Measurements from ENCODE around the gene MREG. TPM values are rescaled to one million over a fixed set of nuclear protein-coding genes. Genes with fewer than 3 reads are reported as not detected.

MREG gene
- total and polyA plus RNA-seq, 10 of the 15 experiments (the other 5 are each of a cell fraction or from before 2014, with no cell fraction given): 6.9 to 45.0 (median 28.5) TPM

- Histone ChIP-seq H3K4me1 (ENCODE audit: control insufficient read depth, insufficient read depth, low read length) (peaks cover 4% of the 10 kb centered on the region; the same call in 1 of the 2 replicates), H3K27me3 (replicated peaks in 1 of 2; ENCODE audit: control insufficient read depth in 2 of 2, insufficient read depth in 2 of 2, low read length in 1 of 2) (no peaks in the 10 kb centered on the region), H3K36me3 (ENCODE audit: control insufficient read depth in 2 of 2, insufficient read depth in 2 of 2, low read length in 1 of 2) (no peaks in the 10 kb centered on the region), H4K20me1 (ENCODE audit: control insufficient read depth, insufficient read depth) (no peaks in the 10 kb centered on the region; the same call in 1 of the 2 replicates), H3K4me2 (ENCODE audit: control insufficient read depth, insufficient read depth) (no peak overlapping the region), H3K27ac (ENCODE audit: control insufficient read depth, insufficient read depth) (no peak overlapping the region), H2AFZ (ENCODE audit: control insufficient read depth, low read depth, low read length) (no peak overlapping the region), H3K9me3 (replicated peaks; ENCODE audit: control insufficient read depth, insufficient read depth, low read length) (no peaks in the 10 kb centered on the region), H3K9ac (ENCODE audit: control insufficient read depth, insufficient read depth, low read length) (no peak overlapping the region), H3K4me3 (no peak overlapping the region), H3K79me2 (ENCODE audit: control insufficient read depth, insufficient read depth, low read length) (no peaks in the 10 kb centered on the region)
- WGBS (ENCODE audit: insufficient coverage, insufficient replicate concordance, low lambda C conversion rate, missing lambda C conversion rate): 77% methylated on average over 3 of the region's 3 CpGs
- RAD21 ChIA-PET (ENCODE audit: unreplicated experiment): interaction anchor here (2.5 kb wide), 1 partner anchor 83 kb away, joined by 8 read pairs; no protein-coding TSS in a partner anchor
- BruUV-seq (replicated peaks): no TSS peak
- SMC1A ChIA-PET (ENCODE audit: uncharacterized antibody, unreplicated experiment): interaction anchor here (0.6 to 4.1 kb wide), 6 partner anchors 17 to 1798 kb away, joined by 3 to 23 read pairs (median 4); no protein-coding TSS in a partner anchor
- in situ Hi-C loops (cut with MboI): loop anchor here (25.0 kb wide), 1 partner anchor 1621 kb away; no protein-coding TSS in a partner anchor
- CTCF ChIA-PET: interaction anchor here (0.9 to 3.7 kb wide), 9 partner anchors 12 to 663 kb away, joined by 3 to 34 read pairs (median 4); no protein-coding TSS in a partner anchor
- POLR2A ChIA-PET: interaction anchor here (0.8 to 0.9 kb wide), 2 partner anchors 14 to 17 kb away, joined by 3 to 4 read pairs; no protein-coding TSS in a partner anchor
- intact Hi-C loops (cut with micrococcal nuclease; ENCODE audit: unreplicated experiment): no loop called here
- no peak for ATAC-seq
- DNase-seq (ENCODE audit: low read depth, low spot score): no peak
- TF ChIP-seq NFYB (IDR thresholded peaks at IDR 0.05; ENCODE audit: insufficient read depth, low read depth, low read length) (no peak), IKZF2 (IDR thresholded peaks at IDR 0.05) (no peak), POLR2AphosphoS2 (IDR thresholded peaks at IDR 0.05; ENCODE audit: low read depth, low read length) (no peak), MTA2 (IDR thresholded peaks at IDR 0.05; ENCODE audit: low read depth) (no peak), ZNF24 (IDR thresholded peaks at IDR 0.05) (no peak), SREBF1 (IDR thresholded peaks at IDR 0.05; ENCODE audit: low read length) (no peak), HSF1 (IDR thresholded peaks at IDR 0.05; ENCODE audit: low read depth, low read length) (no peak), RUNX3 (IDR thresholded peaks at IDR 0.05; ENCODE audit: low read length) (no peak), YBX1 (IDR thresholded peaks at IDR 0.05) (no peak), FOS (IDR thresholded peaks at IDR 0.05; ENCODE audit: borderline replicate concordance, extremely low read depth, insufficient read length) (no peak), SRF (IDR thresholded peaks at IDR 0.05; ENCODE audit: low read depth in 2 of 2, low read length in 2 of 2) (no peak), CHD4 (IDR thresholded peaks at IDR 0.05) (no peak), ZNF274 (IDR thresholded peaks at IDR 0.05; ENCODE audit: insufficient read depth, insufficient read length) (no peak), BCL11A (IDR thresholded peaks at IDR 0.05; ENCODE audit: low read depth, low read length) (no peak)
- TF ChIP-seq, protein P1, sequence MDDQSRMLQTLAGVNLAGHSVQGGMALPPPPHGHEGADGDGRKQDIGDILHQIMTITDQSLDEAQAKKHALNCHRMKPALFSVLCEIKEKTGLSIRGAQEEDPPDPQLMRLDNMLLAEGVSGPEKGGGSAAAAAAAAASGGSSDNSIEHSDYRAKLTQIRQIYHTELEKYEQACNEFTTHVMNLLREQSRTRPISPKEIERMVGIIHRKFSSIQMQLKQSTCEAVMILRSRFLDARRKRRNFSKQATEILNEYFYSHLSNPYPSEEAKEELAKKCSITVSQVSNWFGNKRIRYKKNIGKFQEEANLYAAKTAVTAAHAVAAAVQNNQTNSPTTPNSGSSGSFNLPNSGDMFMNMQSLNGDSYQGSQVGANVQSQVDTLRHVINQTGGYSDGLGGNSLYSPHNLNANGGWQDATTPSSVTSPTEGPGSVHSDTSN (IDR thresholded peaks at IDR 0.05; ENCODE audit: insufficient replicate concordance, low read depth, low read length): no peak
- TF ChIP-seq, protein P2, sequence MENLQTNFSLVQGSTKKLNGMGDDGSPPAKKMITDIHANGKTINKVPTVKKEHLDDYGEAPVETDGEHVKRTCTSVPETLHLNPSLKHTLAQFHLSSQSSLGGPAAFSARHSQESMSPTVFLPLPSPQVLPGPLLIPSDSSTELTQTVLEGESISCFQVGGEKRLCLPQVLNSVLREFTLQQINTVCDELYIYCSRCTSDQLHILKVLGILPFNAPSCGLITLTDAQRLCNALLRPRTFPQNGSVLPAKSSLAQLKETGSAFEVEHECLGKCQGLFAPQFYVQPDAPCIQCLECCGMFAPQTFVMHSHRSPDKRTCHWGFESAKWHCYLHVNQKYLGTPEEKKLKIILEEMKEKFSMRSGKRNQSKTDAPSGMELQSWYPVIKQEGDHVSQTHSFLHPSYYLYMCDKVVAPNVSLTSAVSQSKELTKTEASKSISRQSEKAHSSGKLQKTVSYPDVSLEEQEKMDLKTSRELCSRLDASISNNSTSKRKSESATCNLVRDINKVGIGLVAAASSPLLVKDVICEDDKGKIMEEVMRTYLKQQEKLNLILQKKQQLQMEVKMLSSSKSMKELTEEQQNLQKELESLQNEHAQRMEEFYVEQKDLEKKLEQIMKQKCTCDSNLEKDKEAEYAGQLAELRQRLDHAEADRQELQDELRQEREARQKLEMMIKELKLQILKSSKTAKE (IDR thresholded peaks at IDR 0.05; ENCODE audit: low read depth, poor library complexity, severe bottlenecking): no peak
- FAIRE-seq: no peak
These were observed 80.2 kb downstream of the MREG start for GRCh38 chr2:215933151-215933550.
